HG02970 (cell line): ENCODE measurements around the gene ANKK1.

Experiments
- ATAC-seq: cut with Tn5 transposase; IDR thresholded peaks from one replicate; pipeline ENCODE4 v1.9.1; 2021; ENCODE audit warnings: mild to moderate bottlenecking, moderate library complexity, moderate number of reproducible peaks; ENCODE audit not compliant: unreplicated experiment, low FRiP score

Gene ANKK1

DNA sequence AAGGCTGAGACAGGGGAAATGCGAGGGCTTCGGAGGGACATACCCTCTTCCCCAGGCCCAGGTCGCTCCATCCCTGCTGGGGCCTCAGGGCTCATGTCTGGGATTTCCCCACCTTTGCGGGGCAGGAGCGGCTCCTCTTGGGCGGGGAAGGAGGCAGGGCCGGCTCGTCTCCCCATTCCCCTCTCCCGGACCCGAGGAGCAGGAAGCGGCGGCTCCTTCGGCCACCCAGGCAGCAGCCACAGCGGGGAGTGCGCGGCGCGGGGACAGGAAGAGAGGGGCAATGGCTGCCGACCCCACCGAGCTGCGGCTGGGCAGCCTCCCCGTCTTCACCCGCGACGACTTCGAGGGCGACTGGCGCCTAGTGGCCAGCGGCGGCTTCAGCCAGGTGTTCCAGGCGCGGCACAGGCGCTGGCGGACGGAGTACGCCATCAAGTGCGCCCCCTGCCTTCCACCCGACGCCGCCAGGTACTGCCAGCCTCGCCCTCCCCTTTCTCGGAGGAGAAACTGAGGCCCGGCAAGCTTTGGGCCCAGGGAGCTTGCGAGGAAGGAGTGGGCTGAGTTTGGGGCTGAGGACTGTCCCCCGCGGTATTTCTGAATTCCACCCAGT is at the start of gene ANKK1:
ANKK1 (plus strand) TSS at position 175 of the 607 bp plus-strand sequence; CDS start at position 281, 106 bp downstream.
- no peak for ATAC-seq

DNA sequence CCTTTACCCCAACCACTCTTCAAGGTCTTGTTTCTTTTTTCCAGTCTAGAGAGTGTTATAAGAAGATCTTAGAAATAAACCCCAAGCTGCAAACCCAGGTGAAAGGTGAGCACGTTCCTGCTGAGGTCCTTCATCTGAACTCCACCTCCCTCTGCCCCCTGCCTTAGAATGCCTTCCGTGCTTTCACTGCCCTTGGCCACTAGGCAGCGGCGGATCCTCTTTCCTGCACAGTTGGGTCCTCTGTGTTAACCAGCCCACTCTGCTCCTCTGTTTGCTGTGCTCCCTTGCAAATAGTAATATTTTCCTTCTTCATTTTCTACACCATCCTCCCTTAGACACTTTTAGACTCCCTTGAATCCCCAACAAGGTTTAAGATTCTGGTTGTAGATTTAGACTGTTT is 48.8 kb upstream of the ANKK1 start:
- no peak for ATAC-seq

- ATAC-seq, result no peak
Observed at GRCh38 chr11:113339929-113340589, 47.5 kb upstream of the ANKK1 start.

- ATAC-seq, result no peak
Observed at GRCh38 chr11:113341388-113342165, 46.0 kb upstream of the ANKK1 start.

DNA sequence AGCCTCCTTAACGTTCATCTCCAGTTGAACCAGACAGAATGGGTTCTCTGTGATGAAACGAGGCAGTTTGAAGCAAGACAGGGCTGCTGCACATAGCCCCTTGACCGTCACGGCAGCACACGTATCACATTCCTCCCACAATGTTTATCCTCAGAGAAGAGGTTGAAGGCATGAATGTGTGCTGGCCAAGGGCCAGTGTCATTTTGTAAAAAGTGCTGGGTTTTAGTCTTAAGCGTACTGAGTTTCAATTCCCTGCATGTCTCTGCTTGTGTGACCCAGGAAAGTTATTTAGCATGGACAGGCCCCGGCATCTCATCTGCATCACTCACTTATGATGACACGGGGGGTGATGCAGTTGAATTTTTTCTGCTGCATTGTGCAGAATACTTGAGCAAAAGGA is 41.6 kb upstream of the ANKK1 start:
- ATAC-seq, result no peak

DNA sequence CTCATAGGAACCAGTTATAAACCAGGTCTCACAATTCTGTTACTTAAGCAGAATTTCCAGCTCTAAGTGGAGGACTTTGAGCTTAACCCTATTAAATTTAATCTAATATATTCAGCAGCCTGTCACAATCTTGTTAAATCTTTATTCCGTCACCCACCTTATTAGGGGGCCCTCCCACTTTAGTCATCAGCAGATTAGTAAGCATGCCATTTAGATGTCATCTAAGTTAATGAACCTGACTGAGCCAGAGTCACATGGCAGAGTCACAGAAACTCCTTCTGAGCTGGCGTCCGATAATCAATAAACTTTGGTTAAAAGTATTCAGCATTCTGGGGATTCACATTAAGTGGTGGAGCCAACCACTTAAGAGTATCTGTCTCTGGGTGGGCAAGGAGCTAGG is 38.1 kb upstream of the ANKK1 start:
- no peak for ATAC-seq

GRCh38 chr11:113350336-113351067 is 37.1 kb upstream of the ANKK1 start:
- no peak for ATAC-seq

DNA sequence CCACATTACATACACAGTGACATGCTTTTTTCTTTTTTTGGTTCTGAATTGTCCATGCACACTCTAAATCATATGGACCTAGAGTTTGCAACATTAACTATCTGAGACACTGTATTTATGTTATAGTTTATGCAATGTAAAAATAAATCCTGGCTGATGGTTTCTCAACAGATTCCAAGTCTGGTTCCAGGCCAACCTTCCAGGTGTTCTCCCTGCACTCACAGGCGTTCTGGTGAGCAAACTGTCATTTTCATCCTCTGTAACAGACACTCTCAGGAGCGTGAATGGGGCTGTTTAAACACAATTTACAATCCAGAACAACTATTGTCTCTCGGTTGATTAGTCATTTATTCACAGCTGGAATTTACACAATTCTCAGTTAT is 36.5 kb upstream of the ANKK1 start:
- no peak for ATAC-seq

DNA sequence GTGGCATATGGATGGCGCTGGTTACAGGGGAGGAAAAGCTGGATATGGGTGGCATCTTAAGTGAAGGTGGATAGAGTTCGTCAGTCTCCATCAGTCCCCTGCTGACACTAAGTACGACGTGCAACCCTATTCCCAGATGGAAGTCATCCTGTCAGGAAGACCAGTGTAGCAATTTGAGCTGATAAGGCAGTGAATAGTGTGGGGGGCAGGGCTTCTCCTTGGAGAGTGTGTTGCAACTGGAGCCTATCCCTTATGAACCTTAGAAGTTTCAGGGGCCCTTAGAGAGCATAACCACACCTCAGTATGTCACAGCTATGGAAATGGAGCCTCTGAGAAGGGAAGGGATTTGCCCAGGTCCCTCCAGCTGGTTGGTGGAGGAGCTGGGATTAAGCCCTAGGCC is 36.1 kb upstream of the ANKK1 start:
- ATAC-seq, result no peak

- ATAC-seq, result no peak
Observed at GRCh38 chr11:113356203-113356602, 31.4 kb upstream of the ANKK1 start.

GRCh38 chr11:113363406-113363805 is 24.2 kb upstream of the ANKK1 start:
- no peak for ATAC-seq

- ATAC-seq, result no peak
Observed at GRCh38 chr11:113363996-113364641, 23.5 kb upstream of the ANKK1 start.

DNA sequence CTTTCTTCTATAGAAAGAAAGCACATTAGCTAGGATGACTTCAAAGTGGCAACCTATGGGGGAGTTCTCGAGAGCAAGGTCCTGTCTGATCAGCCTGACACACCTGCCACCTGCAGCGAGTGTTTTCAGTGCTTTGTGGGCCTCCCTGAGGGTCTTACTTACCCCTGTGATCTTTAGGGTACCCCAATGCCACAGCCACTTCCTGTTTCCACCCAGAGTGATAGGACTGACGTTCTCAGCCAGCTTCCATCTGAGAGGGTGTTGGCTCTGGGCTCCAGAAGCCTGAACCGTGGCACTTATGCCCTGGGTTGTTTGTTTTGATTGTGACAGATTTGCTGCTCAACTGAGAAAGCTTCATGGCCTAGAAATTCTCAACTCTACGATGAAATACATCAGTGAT is 21.7 kb upstream of the ANKK1 start:
- ATAC-seq, result no peak

DNA sequence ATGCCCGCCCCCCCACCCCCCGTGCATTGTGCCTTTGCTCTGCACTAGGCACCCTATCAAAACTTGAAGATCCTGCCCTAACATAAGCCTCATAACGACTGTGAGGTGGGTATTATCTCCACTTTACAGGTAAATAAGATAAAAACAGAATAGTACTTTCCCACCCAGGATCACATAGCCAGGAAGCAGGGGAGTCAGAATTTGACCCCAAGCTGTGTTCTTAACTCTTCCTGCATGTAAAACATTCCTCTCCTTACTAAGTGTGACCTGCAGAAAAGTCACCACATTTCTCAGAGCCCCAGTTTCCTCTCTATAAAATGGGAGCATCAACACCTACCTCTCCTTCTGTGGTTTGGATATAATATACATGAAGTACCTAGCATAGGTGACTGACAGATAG is 18.2 kb upstream of the ANKK1 start:
- ATAC-seq, result no peak

DNA sequence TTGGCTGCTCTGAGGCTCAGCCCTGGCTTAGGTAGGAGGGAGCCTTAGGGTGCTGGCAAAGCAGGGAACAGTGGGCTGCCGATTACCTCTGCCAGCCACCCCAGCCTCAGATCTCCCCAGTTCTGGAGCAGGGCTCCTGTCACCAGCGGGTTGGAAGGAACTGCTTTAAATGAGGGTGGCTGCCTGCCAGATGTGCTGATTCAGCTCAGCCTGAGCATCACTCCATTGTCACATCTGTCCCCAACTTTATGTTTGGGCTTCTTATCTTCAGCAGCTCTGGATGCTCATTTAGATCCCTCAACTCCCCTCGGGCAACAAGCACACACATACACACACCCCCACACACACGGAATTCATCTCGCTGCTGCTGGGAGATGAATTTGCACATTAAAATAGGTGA is 16.9 kb upstream of the ANKK1 start:
- no peak for ATAC-seq

DNA sequence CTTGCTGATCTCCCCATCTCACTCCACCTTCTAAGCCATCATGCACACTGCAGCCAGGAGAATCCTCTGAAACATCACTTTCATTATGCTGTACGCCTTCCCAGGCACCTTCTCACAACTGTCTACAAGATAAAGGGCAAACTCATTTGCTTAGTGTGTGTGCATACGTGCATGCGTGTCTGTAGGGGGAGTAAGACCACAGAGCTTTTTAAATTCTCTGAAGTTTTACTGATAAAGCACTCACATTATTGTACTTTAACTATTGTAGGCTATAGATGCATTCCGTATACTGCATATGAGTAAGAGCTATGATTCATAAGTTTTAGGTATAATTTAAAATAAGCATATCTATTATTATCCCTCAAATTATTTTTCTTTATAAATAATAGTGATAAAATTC is 15.3 kb upstream of the ANKK1 start:
- no peak for ATAC-seq

GRCh38 chr11:113373306-113373705 is 14.3 kb upstream of the ANKK1 start:
- no peak for ATAC-seq

- ATAC-seq, result no peak
Observed at GRCh38 chr11:113373981-113374560, 13.5 kb upstream of the ANKK1 start.

DNA sequence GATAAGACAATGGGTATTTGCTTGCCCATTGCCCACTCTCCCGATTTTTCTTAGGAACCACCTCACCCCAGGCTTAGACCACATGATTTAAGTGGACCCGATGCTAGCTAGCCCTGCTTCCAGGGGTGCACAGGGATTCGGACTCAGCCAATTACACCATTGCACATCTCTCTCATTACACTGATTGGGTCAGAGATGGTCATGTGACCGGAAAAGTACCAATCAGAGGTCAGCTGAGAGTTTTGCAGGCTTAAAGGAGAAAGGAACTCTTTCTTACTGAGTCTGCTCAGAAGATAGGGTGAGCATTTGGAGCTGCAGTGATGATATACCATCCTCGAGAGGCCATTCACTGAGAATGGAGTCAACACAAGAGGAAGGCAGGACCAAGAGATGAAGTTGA is 12.2 kb upstream of the ANKK1 start:
- no peak for ATAC-seq

DNA sequence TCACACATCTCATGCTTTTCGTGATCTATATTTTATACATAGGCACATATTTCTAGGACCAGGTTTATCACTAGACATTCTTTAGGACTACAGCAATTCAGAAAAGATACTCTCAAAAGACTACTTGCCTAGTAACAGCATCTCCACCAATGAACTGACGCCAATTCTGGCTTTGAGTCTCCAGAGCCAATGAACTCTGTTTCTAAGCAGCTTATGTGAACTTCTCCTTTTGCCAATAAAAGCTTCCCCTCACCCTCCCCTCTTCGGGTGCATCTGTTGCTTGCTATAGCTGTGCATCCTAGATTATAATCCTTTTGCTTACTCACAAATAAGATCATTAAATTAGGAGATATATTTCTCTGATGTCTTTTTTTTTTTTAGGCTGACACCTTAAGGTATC is 11.4 kb upstream of the ANKK1 start:
- no peak for ATAC-seq
